K562 (cell line): ENCODE measurements around the gene ENG. TPM values are rescaled to one million over a fixed set of nuclear protein-coding genes. Genes with fewer than 3 reads are reported as not detected.
A peak's percentile ranks its signal among the peaks of the same experiment; 100 is the strongest.

Experiments used
- ATF1 ChIP-seq, 2 experiments: fragments of 450-650 bp in 1 of 2; IDR thresholded peaks; 2 replicates each; pipeline ENCODE4 v1.6.1; 2016; ENCODE audit warnings: missing compliant biosample characterization in 1 of 2, missing genetic modification characterization in 1 of 2
- ATF7 ChIP-seq: fragments of 450-650 bp; IDR thresholded peaks from 2 replicates; pipeline ENCODE4 v1.7.1; 2014; ENCODE audit warnings: mild to moderate bottlenecking, moderate library complexity
- CTBP1 ChIP-seq: fragments of 450-650 bp; IDR thresholded peaks from 2 replicates; pipeline ENCODE4 v1.6.1; 2016; ENCODE audit warnings: borderline replicate concordance
- DMBX1 ChIP-seq: fragments of 250-450 bp; sonication (Bioruptor Pico); IDR thresholded peaks from 2 replicates; pipeline ENCODE4 v1.8.0; 2022; ENCODE audit warnings: inconsistent platforms, mild to moderate bottlenecking, moderate library complexity, borderline replicate concordance
- EGR1 ChIP-seq: fragments of 450-650 bp; conservative IDR thresholded peaks from 2 replicates; pipeline ENCODE4 v1.6.1; 2017; ENCODE audit warnings: mild to moderate bottlenecking
- ILF3 ChIP-seq: fragments of 450-650 bp; IDR thresholded peaks from 2 replicates; pipeline ENCODE4 v1.6.1; 2018; ENCODE audit warnings: antibody characterized with exemption, mild to moderate bottlenecking, moderate library complexity, borderline replicate concordance
- MCM5 ChIP-seq: fragments of 450-650 bp; IDR thresholded peaks from 2 replicates; pipeline ENCODE4 v1.6.1; 2016; ENCODE audit warnings: low read depth
- MTA3 ChIP-seq: fragments of 450-650 bp; formaldehyde crosslinking; IDR thresholded peaks from 2 replicates; pipeline ENCODE4 v1.6.1; 2017; ENCODE audit warnings: mild to moderate bottlenecking, borderline replicate concordance
- RBFOX2 ChIP-seq: fragments of 200-400 bp; formaldehyde crosslinking; IDR thresholded peaks from 2 replicates; pipeline ENCODE4 v1.6.1; 2017; ENCODE audit warnings: low read depth, mild to moderate bottlenecking, low read length, moderate library complexity
- REST ChIP-seq, 2 experiments: fragments of 450-650 bp; formaldehyde crosslinking in 1 of 2; IDR thresholded peaks; 2 replicates each; pipeline versions ENCODE4 v1.4.0 to v1.6.1; 2014 to 2020; ENCODE audit warnings: mild to moderate bottlenecking in 2 of 2, borderline replicate concordance in 1 of 2, low read depth in 1 of 2
- TRIM24 ChIP-seq, 2 experiments: fragments of 450-650 bp; IDR thresholded peaks; 2 replicates each; pipeline ENCODE4 v1.6.1; 2016
- VEZF1 ChIP-seq: fragments of 200-800 bp; sonication (Bioruptor generic); IDR thresholded peaks from 2 replicates; pipeline ENCODE4 v1.6.1; 2017; ENCODE audit warnings: missing genetic modification characterization, missing compliant biosample characterization
- XRCC5 ChIP-seq: fragments of 200-400 bp; formaldehyde crosslinking; IDR thresholded peaks from 2 replicates; pipeline ENCODE4 v1.6.1; 2017; ENCODE audit warnings: low read depth, mild to moderate bottlenecking, low read length
- ZC3H11A ChIP-seq: IDR thresholded peaks from 2 replicates; pipeline ENCODE4 v1.6.1; 2012; ENCODE audit warnings: low read depth, low read length, improper control_type of control experiment
- ZNF184 ChIP-seq: sonication (generic); formaldehyde crosslinking; IDR thresholded peaks from 2 replicates; pipeline ENCODE4 v1.5.0; 2020; ENCODE audit warnings: missing genetic modification reagents
- ZNF347 ChIP-seq: fragments of 450-650 bp; formaldehyde crosslinking; IDR thresholded peaks from 2 replicates; pipeline ENCODE4 v1.4.0; 2020; ENCODE audit warnings: low read depth, mild to moderate bottlenecking, moderate library complexity
- polyA plus RNA-seq, 8 experiments: library from polyadenylated mRNA; depleted of rRNA in 4 of 8; stranded (reverse) in 5 of 8; unstranded in 3 of 8; fragments of >200 nt; fragmentation: Nextera tagmentation in 2 of 8; fragmentation: Illumina TruSeq in 1 of 8; extraction: Ambion mirVana in 2 of 8; extraction: Trizol in 1 of 8; gene quantifications; 2 replicates each; pipeline versions ENCODE4 v1.2.1 to v1.2.3, GENCODE V29; 2011 to 2014; ENCODE audit warnings: inconsistent platforms in 1 of 8, missing spikeins in 1 of 8
- total RNA-seq, 7 experiments: library from RNA; depleted of rRNA in 6 of 7; stranded (reverse); fragments of >200 nt in 6 of 7; fragmentation: Illumina TruSeq in 2 of 7; extraction: Trizol in 2 of 7; gene quantifications; 2 replicates each; pipeline versions ENCODE4 v1.2.1 to v1.2.3, GENCODE V29; 2011 to 2021; ENCODE audit warnings: low replicate concordance in 1 of 7
- TF ChIP-seq, protein P1 (sequence below): sonication (generic); formaldehyde crosslinking; IDR thresholded peaks from 2 replicates; pipeline ENCODE4 v1.8.0; 2022; ENCODE audit warnings: missing genetic modification reagents, mild to moderate bottlenecking, moderate library complexity, borderline replicate concordance

The ENG gene
- total and polyA plus RNA-seq, 9 of the 15 experiments (the other 6 are each of a cell fraction or from before 2014, with no cell fraction given): 0.04 to 0.40 (median 0.14) TPM; not detected in 1

- TF ChIP-seq, protein P1, sequence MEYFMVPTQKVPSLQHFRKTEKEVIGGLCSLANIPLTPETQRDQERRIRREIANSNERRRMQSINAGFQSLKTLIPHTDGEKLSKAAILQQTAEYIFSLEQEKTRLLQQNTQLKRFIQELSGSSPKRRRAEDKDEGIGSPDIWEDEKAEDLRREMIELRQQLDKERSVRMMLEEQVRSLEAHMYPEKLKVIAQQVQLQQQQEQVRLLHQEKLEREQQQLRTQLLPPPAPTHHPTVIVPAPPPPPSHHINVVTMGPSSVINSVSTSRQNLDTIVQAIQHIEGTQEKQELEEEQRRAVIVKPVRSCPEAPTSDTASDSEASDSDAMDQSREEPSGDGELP (CRISPR knock-in tag): 0 out of 2 replicates have a peak, but pooled peaks have one; percentile 1
- TF ChIP-seq DMBX1 (0 out of 2 replicates have a peak, but pooled peaks have one; percentile 37), ILF3 (no peak), ZC3H11A (no peak), ZNF184 (CRISPR knock-in tag) (no peak), MCM5 (no peak), ATF7 (0 out of 2 replicates have a peak, but pooled peaks have one; percentile 12), REST (IDR thresholded peaks at IDR 0.05; ENCODE audit: borderline replicate concordance) (no peak), REST (CRISPR knock-in tag; IDR thresholded peaks at IDR 0.05; ENCODE audit: low read depth) (0 out of 2 replicates have a peak, but pooled peaks have one; percentile 48), MTA3 (peak; percentile 22; the same call in 1 of the 2 replicates), ATF1 (CRISPR knock-in tag; IDR thresholded peaks at IDR 0.05) (no peak), ATF1 (tag; IDR thresholded peaks at IDR 0.05) (peak; percentile 7; the same call in 1 of the 2 replicates), XRCC5 (no peak), RBFOX2 (peak; percentile 71), ZNF347 (CRISPR knock-in tag) (no peak), TRIM24 (IDR thresholded peaks at IDR 0.05) (no peak), CTBP1 (peak; percentile 37), EGR1 (peak; percentile 67), VEZF1 (peak; percentile 80)
Measured at GRCh38 chr9:127899128-127899943, 44.9 kb upstream of the ENG start, which contains the start of gene ST6GALNAC6 (continued).
